ENCODE data around the gene UQCRQ.

GRCh38 chr5:132915681-132916080, 49.2 kb downstream of the UQCRQ start:
- TF ChIP-seq CTCF (IDR thresholded peaks at IDR 0.05) (no peak), ZFX (IDR thresholded peaks at IDR 0.05; ENCODE audit: borderline replicate concordance) (no peak)

Measured in 22Rv1 (cell line).